ENCODE results near the gene ABCC3. TPM values are rescaled to one million over a fixed set of nuclear protein-coding genes. Genes with fewer than 3 reads are reported as not detected.

ABCC3 gene
- total and polyA plus RNA-seq, 9 of the 15 experiments (the other 6 are each of a cell fraction or from before 2014, with no cell fraction given): 0.03 to 1.6 (median 0.42) TPM; not detected in 5

GRCh38 chr17:50664788-50665458, 30.2 kb downstream of the ABCC3 start (continued):
- no peak for TF ChIP-seq E2F3 (CRISPR knock-in tag; IDR thresholded peaks at IDR 0.05)
- TF ChIP-seq ZNF121 (CRISPR knock-in tag; conservative IDR thresholded peaks at IDR 0.05): no peak
- no peak for TF ChIP-seq ASH1L (IDR thresholded peaks at IDR 0.05; ENCODE audit: borderline replicate concordance, low read depth, partially characterized antibody)
- no peak for TF ChIP-seq RFX5 (IDR thresholded peaks at IDR 0.05; ENCODE audit: low read depth, low read length)
- no peak for TF ChIP-seq SMARCA5 (IDR thresholded peaks at IDR 0.05)
- no peak for TF ChIP-seq ATF1 (CRISPR knock-in tag; IDR thresholded peaks at IDR 0.05)
- TF ChIP-seq ATF1 (tag; IDR thresholded peaks at IDR 0.05): 0 out of 2 replicates have a peak, but pooled peaks have one; percentile 16
- TF ChIP-seq CXXC5 (CRISPR knock-in tag; IDR thresholded peaks at IDR 0.05): 0 out of 2 replicates have a peak, but pooled peaks have one; percentile 17
- TF ChIP-seq NR2C1 (IDR thresholded peaks at IDR 0.05): no peak
- no peak for TF ChIP-seq NR2C1 (tag; IDR thresholded peaks at IDR 0.05)
- no peak for TF ChIP-seq ZFX (CRISPR knock-in tag; IDR thresholded peaks at IDR 0.05)
- TF ChIP-seq SMARCE1 (IDR thresholded peaks at IDR 0.05): no peak; the same call in 1 of the 2 replicates
- no peak for TF ChIP-seq TAF1 (IDR thresholded peaks at IDR 0.05; ENCODE audit: control insufficient read depth, extremely low read depth, insufficient read depth, low read length, severe bottlenecking)
- TF ChIP-seq GTF3C2 (IDR thresholded peaks at IDR 0.05; ENCODE audit: borderline replicate concordance, extremely low read depth, insufficient read length): no peak
- TF ChIP-seq SMAD2 (IDR thresholded peaks at IDR 0.05; ENCODE audit: low read depth, low read length): no peak
- TF ChIP-seq POLR2AphosphoS5 (IDR thresholded peaks at IDR 0.05; ENCODE audit: control insufficient read depth, insufficient read depth, low read depth, low read length): 0 out of 2 replicates have a peak, but pooled peaks have one; percentile 28
- no peak for TF ChIP-seq HMBOX1 (IDR thresholded peaks at IDR 0.05)
- TF ChIP-seq ZNF398 (CRISPR knock-in tag; IDR thresholded peaks at IDR 0.05): no peak
- TF ChIP-seq ZKSCAN1 (IDR thresholded peaks at IDR 0.05; ENCODE audit: low read depth, low read length): no peak
- TF ChIP-seq ZNF76 (CRISPR knock-in tag; IDR thresholded peaks at IDR 0.05; ENCODE audit: borderline replicate concordance): no peak
- TF ChIP-seq E2F5 (CRISPR knock-in tag; IDR thresholded peaks at IDR 0.05): no peak
- peak; percentile 55; the same call in 1 of the 2 replicates for TF ChIP-seq TEAD4 (IDR thresholded peaks at IDR 0.05; ENCODE audit: low read length)
- TF ChIP-seq TEAD4 (CRISPR knock-in tag; IDR thresholded peaks at IDR 0.05; ENCODE audit: borderline replicate concordance): no peak
